LNCaP clone FGC (cell line): ENCODE measurements around the gene RNMT.
"Not testable (repeated sequence)": the region's sequence is repeated elsewhere in the genome, so short reads cannot be mapped to it uniquely, and the experiment has no call there.

Source experiments
- DNase-seq: peaks from one replicate; pipeline ENCODE4 v3.0.0-alpha.2; 2011; ENCODE audit warnings: low read depth
- H3K4me3 ChIP-seq: 2 replicates; pipeline ENCODE4 v1.5.1; 2011; ENCODE audit warnings: mild to moderate bottlenecking, low read depth, low read length, control low read depth
- TF ChIP-seq, protein P1 (sequence below): IDR thresholded peaks from 2 replicates; pipeline ENCODE4 v1.5.1; 2012; ENCODE audit warnings: mild to moderate bottlenecking; ENCODE audit not compliant: control insufficient read depth, insufficient read depth; ENCODE audit errors: extremely low read depth

Gene RNMT

DNA sequence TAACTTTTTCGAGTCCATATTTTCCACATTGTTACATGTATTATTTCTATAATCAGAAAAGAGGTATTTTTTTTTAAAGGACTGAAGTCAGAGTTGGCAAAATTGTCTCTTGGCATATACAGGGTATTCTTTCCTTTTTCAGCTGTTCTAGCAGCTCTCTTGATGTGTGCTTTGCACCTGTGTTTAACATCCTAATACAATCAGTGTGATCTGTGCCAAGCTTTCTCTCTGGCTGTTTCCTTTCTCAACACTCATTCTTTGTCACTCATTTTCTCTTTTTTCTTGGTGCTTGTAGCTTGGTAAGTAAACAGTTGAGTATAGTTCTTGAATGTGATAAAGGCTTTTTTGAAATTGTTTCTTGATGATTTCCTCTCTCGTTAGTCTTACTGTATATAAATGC lies 9.2 kb downstream of the RNMT start:
- no peak for DNase-seq
- no peak overlapping the region for H3K4me3 ChIP-seq
- TF ChIP-seq, protein P1, sequence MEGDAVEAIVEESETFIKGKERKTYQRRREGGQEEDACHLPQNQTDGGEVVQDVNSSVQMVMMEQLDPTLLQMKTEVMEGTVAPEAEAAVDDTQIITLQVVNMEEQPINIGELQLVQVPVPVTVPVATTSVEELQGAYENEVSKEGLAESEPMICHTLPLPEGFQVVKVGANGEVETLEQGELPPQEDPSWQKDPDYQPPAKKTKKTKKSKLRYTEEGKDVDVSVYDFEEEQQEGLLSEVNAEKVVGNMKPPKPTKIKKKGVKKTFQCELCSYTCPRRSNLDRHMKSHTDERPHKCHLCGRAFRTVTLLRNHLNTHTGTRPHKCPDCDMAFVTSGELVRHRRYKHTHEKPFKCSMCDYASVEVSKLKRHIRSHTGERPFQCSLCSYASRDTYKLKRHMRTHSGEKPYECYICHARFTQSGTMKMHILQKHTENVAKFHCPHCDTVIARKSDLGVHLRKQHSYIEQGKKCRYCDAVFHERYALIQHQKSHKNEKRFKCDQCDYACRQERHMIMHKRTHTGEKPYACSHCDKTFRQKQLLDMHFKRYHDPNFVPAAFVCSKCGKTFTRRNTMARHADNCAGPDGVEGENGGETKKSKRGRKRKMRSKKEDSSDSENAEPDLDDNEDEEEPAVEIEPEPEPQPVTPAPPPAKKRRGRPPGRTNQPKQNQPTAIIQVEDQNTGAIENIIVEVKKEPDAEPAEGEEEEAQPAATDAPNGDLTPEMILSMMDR, result no peak

DNA sequence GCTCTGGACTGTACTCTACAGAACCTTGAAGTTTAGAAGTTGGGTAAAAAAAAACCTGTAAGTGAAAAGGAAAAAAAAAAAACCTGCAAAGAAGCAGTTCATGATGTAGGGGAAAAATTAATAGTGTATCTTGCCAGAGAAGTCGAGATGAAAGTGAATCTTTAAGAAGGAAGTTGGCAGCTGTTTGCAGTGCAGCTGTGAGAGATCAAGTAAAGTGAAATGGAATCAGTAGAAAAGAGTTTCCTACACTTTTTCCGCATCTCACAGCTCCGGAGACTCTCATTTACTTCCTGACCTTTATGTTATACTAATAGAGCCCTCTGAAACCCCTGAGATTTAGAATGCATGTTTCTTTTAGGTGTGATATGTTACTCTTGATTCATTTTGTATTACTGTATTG lies 19.2 kb downstream of the RNMT start:
- H3K4me3 ChIP-seq, result no peak overlapping the region
- DNase-seq, result no peak
- TF ChIP-seq, protein P1, result no peak

DNA sequence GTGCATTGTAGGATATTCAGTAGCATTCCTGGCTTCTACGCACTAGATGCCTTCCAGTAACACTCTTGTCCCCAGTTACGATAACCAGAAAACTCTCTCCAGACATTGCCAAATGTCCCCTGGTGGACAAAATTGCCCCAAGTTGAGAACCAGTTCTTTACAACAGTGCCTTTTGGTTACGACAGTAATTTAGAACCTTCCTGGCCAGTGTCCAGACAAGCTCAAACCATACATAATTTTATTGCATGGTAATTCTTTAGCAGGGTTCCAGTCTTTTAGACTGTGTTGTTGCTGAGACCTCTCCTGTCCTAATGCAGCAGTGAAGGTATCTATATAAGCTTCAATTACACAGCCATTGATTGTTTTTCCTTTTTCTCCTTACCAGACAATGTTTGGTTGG lies 20.2 kb downstream of the RNMT start:
- DNase-seq, result no peak
- no peak overlapping the region for H3K4me3 ChIP-seq
- TF ChIP-seq, protein P1, result no peak

DNA sequence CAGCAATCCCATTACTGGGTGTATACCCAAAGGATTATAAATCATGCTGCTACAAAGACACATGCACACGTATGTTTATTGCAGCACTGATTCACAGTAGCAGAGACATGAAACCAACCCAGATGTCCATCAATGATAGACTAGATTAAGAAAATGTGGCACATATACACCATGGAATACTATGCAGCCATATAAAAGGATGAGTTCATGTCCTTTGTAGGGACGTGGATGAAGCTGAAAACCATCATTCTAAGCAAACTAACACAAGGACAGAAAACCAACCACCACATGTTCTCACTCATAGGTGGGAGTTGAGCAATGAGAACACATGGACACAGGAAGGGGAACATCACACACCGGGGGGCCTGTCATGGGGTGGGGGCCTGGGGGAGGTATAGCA lies 25.1 kb downstream of the RNMT start:
- DNase-seq, H3K4me3 ChIP-seq: not testable (repeated sequence)

- H3K4me3 ChIP-seq, result no peak overlapping the region
- no peak for DNase-seq
- TF ChIP-seq, protein P1, result no peak
These were observed 29.8 kb downstream of the RNMT start for GRCh38 chr18:13756261-13756660.

DNA sequence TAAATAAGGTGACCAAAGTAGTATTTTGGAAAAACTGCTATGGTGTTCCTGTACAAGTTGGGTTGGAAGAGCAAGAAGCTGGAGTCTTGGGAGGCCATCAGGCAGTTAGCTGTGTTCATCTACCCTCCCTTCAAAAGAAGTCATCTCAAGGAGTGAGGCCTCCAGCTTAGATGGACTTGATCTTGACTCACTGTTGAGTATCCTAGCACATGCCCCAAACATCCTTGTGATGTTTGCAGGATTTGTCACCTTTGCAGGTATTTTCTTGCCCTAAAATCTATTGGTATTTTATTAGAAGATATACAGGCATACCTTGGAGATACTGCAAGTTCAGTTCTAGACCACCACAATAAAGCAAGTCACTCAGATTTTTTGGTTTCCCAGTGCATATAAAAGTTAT lies 30.2 kb downstream of the RNMT start:
- TF ChIP-seq, protein P1, result no peak
- no peak overlapping the region for H3K4me3 ChIP-seq

DNA sequence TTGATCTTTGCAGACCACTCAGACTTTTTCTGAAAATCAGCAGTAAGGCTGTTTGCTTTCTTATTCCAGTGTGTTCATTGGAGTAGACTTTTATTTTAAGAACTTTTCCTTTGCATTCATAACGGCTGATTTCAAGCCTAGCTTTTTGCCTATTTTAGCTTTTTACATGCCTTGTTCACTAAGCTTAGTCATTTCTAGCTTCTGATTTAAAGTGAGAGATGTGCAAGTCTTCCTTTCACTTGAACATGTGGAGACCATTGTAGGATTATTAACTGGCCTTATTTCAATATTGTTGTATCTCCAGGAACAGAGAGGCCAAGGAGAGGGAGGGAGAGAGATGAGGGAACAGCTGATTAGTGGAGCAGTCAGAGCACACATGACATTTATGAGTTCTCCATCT lies 32.1 kb downstream of the RNMT start:
- TF ChIP-seq, protein P1, result no peak
- no peak overlapping the region for H3K4me3 ChIP-seq
- no peak for DNase-seq

More for the DNA sequence above, 30.2 kb downstream of the RNMT start:
- DNase-seq, result no peak

DNA sequence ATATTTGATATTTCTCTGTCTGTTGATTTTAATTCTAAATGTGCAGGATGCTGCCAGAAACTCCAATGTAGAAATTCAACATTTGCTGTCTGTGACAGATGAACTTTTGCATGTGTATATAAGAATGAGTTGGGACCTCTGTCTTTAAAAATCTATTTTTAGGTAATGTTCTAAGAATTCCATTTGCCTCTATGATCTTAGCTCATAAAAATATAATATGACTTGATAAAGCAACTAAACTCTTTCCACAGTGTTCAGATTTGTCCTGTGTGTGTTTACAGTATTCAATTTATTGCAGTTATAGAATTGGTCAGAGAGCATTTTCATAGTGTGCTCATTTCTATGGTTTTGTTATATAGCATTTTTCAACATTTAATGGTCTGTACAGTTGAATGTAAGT lies 33.6 kb downstream of the RNMT start:
- H3K4me3 ChIP-seq, result no peak overlapping the region
- peak; percentile 27 for DNase-seq
- TF ChIP-seq, protein P1, result no peak
